ENCODE data around the gene ACTL6A.

DNA sequence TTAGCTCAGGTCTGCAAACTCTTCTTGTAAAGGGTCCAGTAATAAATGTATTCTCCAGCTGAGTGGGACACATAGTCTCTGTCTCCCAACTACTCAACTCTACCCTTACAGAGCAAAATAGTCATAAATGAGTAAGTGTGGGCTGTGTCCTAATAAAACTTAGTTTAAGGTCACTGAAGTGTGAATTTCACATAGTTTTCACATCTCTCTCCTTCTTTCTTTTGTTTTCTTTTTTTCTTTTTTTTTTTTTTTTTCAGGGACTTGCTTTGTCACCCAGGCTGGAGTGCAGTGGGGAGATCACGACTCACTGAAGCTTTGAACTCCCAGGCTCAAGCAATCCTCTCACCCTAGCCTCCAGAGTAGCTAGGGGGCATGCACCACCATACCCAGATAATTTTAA is 1.9 kb upstream of the ACTL6A start:
- TF ChIP-seq CTCF (conservative IDR thresholded peaks at IDR 0.05) (no peak), EZH2 (IDR thresholded peaks at IDR 0.05; ENCODE audit: low read depth) (no peak)
